HepG2 (cell line): Measurements from ENCODE around the gene WDR81. TPM values are rescaled to one million over a fixed set of nuclear protein-coding genes. Genes with fewer than 3 reads are reported as not detected.

Source experiments
- ADNP ChIP-seq: sonication (generic); formaldehyde crosslinking; IDR thresholded peaks from 2 replicates; pipeline ENCODE4 v1.4.0; 2020; ENCODE audit warnings: missing genetic modification reagents
- ATF4 ChIP-seq, 2 experiments: fragments of 450-650 bp in 1 of 2; sonication (generic) in 1 of 2; formaldehyde crosslinking; IDR thresholded peaks; 2 replicates each; pipeline versions ENCODE4 v1.5.0 to v1.8.0; 2020 to 2022; ENCODE audit warnings: mild to moderate bottlenecking in 1 of 2, missing genetic modification reagents in 1 of 2
- CAMTA2 ChIP-seq: sonication (generic); formaldehyde crosslinking; IDR thresholded peaks from 2 replicates; pipeline ENCODE4 v1.4.0; 2020; ENCODE audit warnings: mild to moderate bottlenecking, missing genetic modification reagents, borderline replicate concordance
- FOXK1 ChIP-seq: sonication (generic); formaldehyde crosslinking; IDR thresholded peaks from 2 replicates; pipeline ENCODE4 v1.4.0; 2020; ENCODE audit warnings: low read depth, missing genetic modification reagents, borderline replicate concordance
- HMGXB4 ChIP-seq, 2 experiments: sonication (generic) in 1 of 2; formaldehyde crosslinking in 1 of 2; IDR thresholded peaks; 2 replicates each; pipeline versions ENCODE4 v1.4.0 to v1.6.1; 2018 to 2020; ENCODE audit warnings: missing genetic modification reagents in 2 of 2, borderline replicate concordance in 1 of 2, low read depth in 1 of 2, mild to moderate bottlenecking in 1 of 2, missing biosample characterization in 1 of 2
- ISL2 ChIP-seq: sonication (generic); formaldehyde crosslinking; IDR thresholded peaks from 2 replicates; pipeline ENCODE4 v1.5.0; 2020; ENCODE audit warnings: missing genetic modification reagents
- KAT2B ChIP-seq: fragments of 150-350 bp; IDR thresholded peaks from 2 replicates; pipeline ENCODE4 v1.6.1; 2014; ENCODE audit warnings: low read depth, low read length, borderline replicate concordance
- NFE2L2 ChIP-seq: fragments of 150-350 bp; IDR thresholded peaks from 2 replicates; pipeline ENCODE4 v1.6.1; 2014; ENCODE audit warnings: low read length
- NPAS2 ChIP-seq: sonication (generic); formaldehyde crosslinking; IDR thresholded peaks from 2 replicates; pipeline ENCODE4 v1.8.0; 2022; ENCODE audit warnings: mild to moderate bottlenecking, missing genetic modification reagents, borderline replicate concordance
- PTBP1 ChIP-seq: fragments of 200-400 bp; formaldehyde crosslinking; IDR thresholded peaks from 2 replicates; pipeline ENCODE4 v1.6.1; 2018; ENCODE audit warnings: low read length, low read depth; ENCODE audit not compliant: poor library complexity, severe bottlenecking
- STAG1 ChIP-seq: sonication (generic); formaldehyde crosslinking; IDR thresholded peaks from 2 replicates; pipeline ENCODE4 v1.4.0; 2020; ENCODE audit warnings: missing genetic modification reagents
- THAP7 ChIP-seq: sonication (generic); formaldehyde crosslinking; IDR thresholded peaks from 2 replicates; pipeline ENCODE4 v1.8.1; 2023; ENCODE audit warnings: mild to moderate bottlenecking, missing genetic modification reagents
- TOPORS ChIP-seq: sonication (generic); formaldehyde crosslinking; IDR thresholded peaks from 2 replicates; pipeline ENCODE4 v1.8.0; 2023; ENCODE audit warnings: mild to moderate bottlenecking, missing genetic modification reagents
- ZFP91 ChIP-seq: sonication (generic); formaldehyde crosslinking; IDR thresholded peaks from 2 replicates; pipeline ENCODE4 v1.9.0; 2022; ENCODE audit warnings: missing genetic modification reagents, mild to moderate bottlenecking, borderline replicate concordance
- ZNF333 ChIP-seq: sonication (generic); formaldehyde crosslinking; IDR thresholded peaks from 2 replicates; pipeline ENCODE4 v1.4.0; 2020; ENCODE audit warnings: mild to moderate bottlenecking, missing genetic modification reagents, borderline replicate concordance
- ZNF335 ChIP-seq: sonication (generic); formaldehyde crosslinking; IDR thresholded peaks from 2 replicates; pipeline ENCODE4 v1.4.0; 2020; ENCODE audit warnings: missing genetic modification reagents
- ZNF510 ChIP-seq: sonication (generic); formaldehyde crosslinking; IDR thresholded peaks from 2 replicates; pipeline ENCODE4 v1.4.0; 2020; ENCODE audit warnings: low read depth, mild to moderate bottlenecking, missing genetic modification reagents
- ZNF512B ChIP-seq: sonication (generic); formaldehyde crosslinking; IDR thresholded peaks from 2 replicates; pipeline ENCODE4 v1.5.1; 2020; ENCODE audit warnings: missing genetic modification reagents, mild to moderate bottlenecking, borderline replicate concordance
- ZNF615 ChIP-seq: sonication (generic); formaldehyde crosslinking; IDR thresholded peaks from 2 replicates; pipeline ENCODE4 v1.5.0; 2020; ENCODE audit warnings: mild to moderate bottlenecking, missing genetic modification reagents, borderline replicate concordance
- ZNF841 ChIP-seq: sonication (generic); formaldehyde crosslinking; IDR thresholded peaks from 2 replicates; pipeline ENCODE4 v1.8.1; 2023; ENCODE audit warnings: missing genetic modification reagents, borderline replicate concordance
- ZSCAN21 ChIP-seq: sonication (generic); formaldehyde crosslinking; IDR thresholded peaks from 2 replicates; pipeline ENCODE4 v1.8.0; 2022; ENCODE audit warnings: mild to moderate bottlenecking, missing genetic modification reagents, moderate library complexity, borderline replicate concordance
- polyA plus RNA-seq, 8 experiments: library from polyadenylated mRNA; depleted of rRNA in 3 of 8; stranded (reverse) in 7 of 8; unstranded in 1 of 8; fragments of >200 nt; fragmentation: Illumina TruSeq in 4 of 8; extraction: Trizol in 4 of 8; gene quantifications; 2 replicates each; pipeline versions ENCODE4 v1.2.1 to v1.2.3, GENCODE V29; 2011 to 2016; ENCODE audit warnings: low read depth in 4 of 8, missing spikeins in 1 of 8, mixed read lengths in 1 of 8; ENCODE audit not compliant: insufficient read depth in 1 of 8
- total RNA-seq, 5 experiments: library from RNA; depleted of rRNA; stranded (reverse); fragments of >200 nt; fragmentation: Illumina TruSeq; extraction: Trizol; gene quantifications; 2 replicates each; pipeline ENCODE4 v1.2.3, GENCODE V29; 2016; ENCODE audit warnings: low read depth in 1 of 5

The WDR81 gene
- total and polyA plus RNA-seq, 2 of the 13 experiments (the other 11 are each of a cell fraction or from before 2014, with no cell fraction given) = 9.1 to 16.7 TPM

GRCh38 chr17:1769822-1770477, 45.4 kb downstream of the WDR81 start (continued):
- TF ChIP-seq THAP7 (CRISPR knock-in tag) = no peak
- TF ChIP-seq ISL2 (CRISPR knock-in tag) = 0 out of 2 replicates have a peak, but pooled peaks have one; percentile 11
- no peak for TF ChIP-seq TOPORS (CRISPR knock-in tag)
- TF ChIP-seq ZFP91 (CRISPR knock-in tag) = peak; percentile 73
- peak; percentile 53; the same call in 1 of the 2 replicates for TF ChIP-seq FOXK1 (CRISPR knock-in tag)
- TF ChIP-seq ZNF615 (CRISPR knock-in tag) = no peak
- TF ChIP-seq ATF4 (CRISPR knock-in tag; IDR thresholded peaks at IDR 0.05) = no peak
- TF ChIP-seq ADNP (CRISPR knock-in tag) = no peak
- TF ChIP-seq NPAS2 (CRISPR knock-in tag) = no peak
- no peak for TF ChIP-seq ZNF512B (CRISPR knock-in tag)
- no peak for TF ChIP-seq ZNF510 (CRISPR knock-in tag)
- TF ChIP-seq STAG1 (CRISPR knock-in tag) = no peak; the same call in 1 of the 2 replicates
- TF ChIP-seq PTBP1 = peak; percentile 32
- no peak for TF ChIP-seq HMGXB4 (CRISPR knock-in tag; IDR thresholded peaks at IDR 0.05; ENCODE audit: borderline replicate concordance in 1 of 2, low read depth in 1 of 2)
- TF ChIP-seq CAMTA2 (CRISPR knock-in tag) = no peak
- TF ChIP-seq ZSCAN21 (CRISPR knock-in tag) = peak; percentile 56; the same call in 1 of the 2 replicates
- TF ChIP-seq KAT2B = no peak
- TF ChIP-seq ZNF841 = no peak
- TF ChIP-seq ZNF335 = no peak
- TF ChIP-seq ZNF333 (CRISPR knock-in tag) = 0 out of 2 replicates have a peak, but pooled peaks have one; percentile 48
- no peak for TF ChIP-seq NFE2L2
